Thyroid gland (tissue), 4 donors: ENCODE results near the gene DHRS1.

ENCODE experiments used
- POLR2A ChIP-seq, 2 donors: fragments of 450-650 bp; IDR thresholded peaks; one replicate each; pipeline ENCODE4 v1.6.1; 2017; ENCODE audit warnings: antibody characterized with exemption in 2 of 2, mild to moderate bottlenecking in 2 of 2, moderate library complexity in 1 of 2
- TF ChIP-seq, protein P1 (sequence below), 6 experiments: fragments of 200-600 bp in 3 of 6; fragments of 450-650 bp in 3 of 6; sonication (generic) in 3 of 6; IDR thresholded peaks; one replicate each; pipeline ENCODE4 v1.5.1; 2016 to 2019; ENCODE audit warnings: antibody characterized with exemption in 6 of 6, mild to moderate bottlenecking in 2 of 6, inconsistent platforms in 1 of 6, moderate library complexity in 1 of 6

DNA sequence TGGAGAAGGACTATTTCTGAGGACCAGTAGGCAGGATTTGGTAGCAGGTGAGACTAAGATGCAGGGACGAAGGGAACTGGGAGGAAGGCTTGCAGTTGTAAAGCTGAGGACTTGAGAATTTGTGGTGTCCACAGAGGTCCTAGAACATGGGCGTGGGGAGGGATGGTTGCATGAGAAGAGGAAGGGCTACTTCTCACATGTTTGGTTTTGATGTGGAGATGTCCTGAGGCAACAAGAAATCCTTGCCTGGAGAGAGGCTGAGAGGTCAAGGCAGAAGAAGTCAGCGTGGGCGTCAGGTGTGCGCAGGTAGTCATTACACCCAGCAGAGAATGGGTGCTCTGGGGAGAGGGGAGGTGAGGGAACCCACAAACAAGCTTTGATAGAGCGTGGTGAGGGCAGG, 22.5 kb downstream of the DHRS1 start:
- TF ChIP-seq, protein P1, sequence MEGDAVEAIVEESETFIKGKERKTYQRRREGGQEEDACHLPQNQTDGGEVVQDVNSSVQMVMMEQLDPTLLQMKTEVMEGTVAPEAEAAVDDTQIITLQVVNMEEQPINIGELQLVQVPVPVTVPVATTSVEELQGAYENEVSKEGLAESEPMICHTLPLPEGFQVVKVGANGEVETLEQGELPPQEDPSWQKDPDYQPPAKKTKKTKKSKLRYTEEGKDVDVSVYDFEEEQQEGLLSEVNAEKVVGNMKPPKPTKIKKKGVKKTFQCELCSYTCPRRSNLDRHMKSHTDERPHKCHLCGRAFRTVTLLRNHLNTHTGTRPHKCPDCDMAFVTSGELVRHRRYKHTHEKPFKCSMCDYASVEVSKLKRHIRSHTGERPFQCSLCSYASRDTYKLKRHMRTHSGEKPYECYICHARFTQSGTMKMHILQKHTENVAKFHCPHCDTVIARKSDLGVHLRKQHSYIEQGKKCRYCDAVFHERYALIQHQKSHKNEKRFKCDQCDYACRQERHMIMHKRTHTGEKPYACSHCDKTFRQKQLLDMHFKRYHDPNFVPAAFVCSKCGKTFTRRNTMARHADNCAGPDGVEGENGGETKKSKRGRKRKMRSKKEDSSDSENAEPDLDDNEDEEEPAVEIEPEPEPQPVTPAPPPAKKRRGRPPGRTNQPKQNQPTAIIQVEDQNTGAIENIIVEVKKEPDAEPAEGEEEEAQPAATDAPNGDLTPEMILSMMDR (IDR thresholded peaks at IDR 0.05) = no peak
- no peak for TF ChIP-seq POLR2A (IDR thresholded peaks at IDR 0.05)
